H1 (cell line): ENCODE measurements around the gene KCNE3. TPM values are rescaled to one million over a fixed set of nuclear protein-coding genes. Genes with fewer than 3 reads are reported as not detected.

Experiments
- BACH1 ChIP-seq: IDR thresholded peaks from 2 replicates; pipeline ENCODE4 v1.6.1; 2012; ENCODE audit warnings: low read length, improper control_type of control experiment
- CTBP2 ChIP-seq: IDR thresholded peaks from 2 replicates; pipeline ENCODE4 v1.7.0; 2011; ENCODE audit warnings: borderline replicate concordance, mild to moderate bottlenecking, moderate library complexity, mixed read lengths, low read length; ENCODE audit not compliant: insufficient read depth, insufficient read length
- CTCF ChIP-seq, 3 experiments: IDR thresholded peaks; 1 replicate in 2 of 3; 2 replicates in 1 of 3; pipeline versions ENCODE4 v1.5.1 to v1.6.1; 2011; ENCODE audit warnings: low read length in 3 of 3, mild to moderate bottlenecking in 3 of 3, inconsistent platforms in 2 of 3, low read depth in 1 of 3, moderate library complexity in 1 of 3; ENCODE audit not compliant: insufficient read depth in 1 of 3; ENCODE audit errors: control extremely low read depth in 1 of 3
- RAD21 ChIP-seq, 2 experiments: IDR thresholded peaks in 1 of 2; conservative IDR thresholded peaks in 1 of 2; 2 replicates each; pipeline ENCODE4 v1.6.1; 2011; ENCODE audit warnings: low read depth in 2 of 2, low read length in 2 of 2, improper control_type of control experiment in 1 of 2, inconsistent platforms in 1 of 2, mild to moderate bottlenecking in 1 of 2, moderate library complexity in 1 of 2
- polyA plus RNA-seq, 7 experiments: library from polyadenylated mRNA; depleted of rRNA in 3 of 7; stranded (reverse) in 5 of 7; unstranded in 2 of 7; fragments of >200 nt in 5 of 7; fragments of 200-250 nt in 2 of 7; gene quantifications; 1 replicate in 5 of 7; 2 replicates in 1 of 7; 4 replicates in 1 of 7; pipeline versions ENCODE4 v1.2.1 to v1.2.3, GENCODE V29; 2011 to 2013; ENCODE audit warnings: missing spikeins in 2 of 7, mixed read lengths in 2 of 7
- total RNA-seq: library from RNA; stranded (reverse); fragmentation: NEBNext Ultra II Directional; extraction: Animal tissue kit (Norgen Biotek cat#: 25700); gene quantifications from 2 replicates; pipeline ENCODE4 v1.2.1, GENCODE V29; 2021
- TF ChIP-seq, protein P1 (sequence below): fragments of 300-600 bp; sonication (generic); IDR thresholded peaks from 2 replicates; pipeline ENCODE4 v1.7.1; 2012; ENCODE audit warnings: low read length, moderate library complexity, mild to moderate bottlenecking, inconsistent platforms; ENCODE audit not compliant: insufficient replicate concordance

KCNE3 gene
- total and polyA plus RNA-seq, 2 of the 8 experiments (the other 6 are each of a cell fraction or from before 2014, with no cell fraction given): 1.9 to 3.5 TPM

DNA sequence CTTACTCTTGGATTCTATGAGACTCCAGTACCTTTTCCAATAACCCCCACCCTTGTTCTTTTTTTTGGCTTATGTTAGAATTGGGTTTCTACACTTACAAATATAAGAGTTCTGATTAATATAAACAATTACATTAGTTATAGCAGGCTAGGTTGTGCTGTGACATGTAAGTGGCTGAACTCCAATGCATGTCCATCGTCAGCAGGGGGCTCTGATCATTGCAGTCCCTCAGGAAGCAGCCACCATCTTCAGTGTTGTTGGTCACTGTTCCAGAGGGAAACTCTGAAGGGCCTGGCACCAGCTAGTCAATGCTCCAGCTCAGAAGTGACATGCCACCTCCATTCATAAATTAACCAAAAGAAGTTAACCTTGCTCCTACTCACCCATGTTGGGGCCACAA, 20.5 kb upstream of the KCNE3 start (continued):
- TF ChIP-seq, protein P1, sequence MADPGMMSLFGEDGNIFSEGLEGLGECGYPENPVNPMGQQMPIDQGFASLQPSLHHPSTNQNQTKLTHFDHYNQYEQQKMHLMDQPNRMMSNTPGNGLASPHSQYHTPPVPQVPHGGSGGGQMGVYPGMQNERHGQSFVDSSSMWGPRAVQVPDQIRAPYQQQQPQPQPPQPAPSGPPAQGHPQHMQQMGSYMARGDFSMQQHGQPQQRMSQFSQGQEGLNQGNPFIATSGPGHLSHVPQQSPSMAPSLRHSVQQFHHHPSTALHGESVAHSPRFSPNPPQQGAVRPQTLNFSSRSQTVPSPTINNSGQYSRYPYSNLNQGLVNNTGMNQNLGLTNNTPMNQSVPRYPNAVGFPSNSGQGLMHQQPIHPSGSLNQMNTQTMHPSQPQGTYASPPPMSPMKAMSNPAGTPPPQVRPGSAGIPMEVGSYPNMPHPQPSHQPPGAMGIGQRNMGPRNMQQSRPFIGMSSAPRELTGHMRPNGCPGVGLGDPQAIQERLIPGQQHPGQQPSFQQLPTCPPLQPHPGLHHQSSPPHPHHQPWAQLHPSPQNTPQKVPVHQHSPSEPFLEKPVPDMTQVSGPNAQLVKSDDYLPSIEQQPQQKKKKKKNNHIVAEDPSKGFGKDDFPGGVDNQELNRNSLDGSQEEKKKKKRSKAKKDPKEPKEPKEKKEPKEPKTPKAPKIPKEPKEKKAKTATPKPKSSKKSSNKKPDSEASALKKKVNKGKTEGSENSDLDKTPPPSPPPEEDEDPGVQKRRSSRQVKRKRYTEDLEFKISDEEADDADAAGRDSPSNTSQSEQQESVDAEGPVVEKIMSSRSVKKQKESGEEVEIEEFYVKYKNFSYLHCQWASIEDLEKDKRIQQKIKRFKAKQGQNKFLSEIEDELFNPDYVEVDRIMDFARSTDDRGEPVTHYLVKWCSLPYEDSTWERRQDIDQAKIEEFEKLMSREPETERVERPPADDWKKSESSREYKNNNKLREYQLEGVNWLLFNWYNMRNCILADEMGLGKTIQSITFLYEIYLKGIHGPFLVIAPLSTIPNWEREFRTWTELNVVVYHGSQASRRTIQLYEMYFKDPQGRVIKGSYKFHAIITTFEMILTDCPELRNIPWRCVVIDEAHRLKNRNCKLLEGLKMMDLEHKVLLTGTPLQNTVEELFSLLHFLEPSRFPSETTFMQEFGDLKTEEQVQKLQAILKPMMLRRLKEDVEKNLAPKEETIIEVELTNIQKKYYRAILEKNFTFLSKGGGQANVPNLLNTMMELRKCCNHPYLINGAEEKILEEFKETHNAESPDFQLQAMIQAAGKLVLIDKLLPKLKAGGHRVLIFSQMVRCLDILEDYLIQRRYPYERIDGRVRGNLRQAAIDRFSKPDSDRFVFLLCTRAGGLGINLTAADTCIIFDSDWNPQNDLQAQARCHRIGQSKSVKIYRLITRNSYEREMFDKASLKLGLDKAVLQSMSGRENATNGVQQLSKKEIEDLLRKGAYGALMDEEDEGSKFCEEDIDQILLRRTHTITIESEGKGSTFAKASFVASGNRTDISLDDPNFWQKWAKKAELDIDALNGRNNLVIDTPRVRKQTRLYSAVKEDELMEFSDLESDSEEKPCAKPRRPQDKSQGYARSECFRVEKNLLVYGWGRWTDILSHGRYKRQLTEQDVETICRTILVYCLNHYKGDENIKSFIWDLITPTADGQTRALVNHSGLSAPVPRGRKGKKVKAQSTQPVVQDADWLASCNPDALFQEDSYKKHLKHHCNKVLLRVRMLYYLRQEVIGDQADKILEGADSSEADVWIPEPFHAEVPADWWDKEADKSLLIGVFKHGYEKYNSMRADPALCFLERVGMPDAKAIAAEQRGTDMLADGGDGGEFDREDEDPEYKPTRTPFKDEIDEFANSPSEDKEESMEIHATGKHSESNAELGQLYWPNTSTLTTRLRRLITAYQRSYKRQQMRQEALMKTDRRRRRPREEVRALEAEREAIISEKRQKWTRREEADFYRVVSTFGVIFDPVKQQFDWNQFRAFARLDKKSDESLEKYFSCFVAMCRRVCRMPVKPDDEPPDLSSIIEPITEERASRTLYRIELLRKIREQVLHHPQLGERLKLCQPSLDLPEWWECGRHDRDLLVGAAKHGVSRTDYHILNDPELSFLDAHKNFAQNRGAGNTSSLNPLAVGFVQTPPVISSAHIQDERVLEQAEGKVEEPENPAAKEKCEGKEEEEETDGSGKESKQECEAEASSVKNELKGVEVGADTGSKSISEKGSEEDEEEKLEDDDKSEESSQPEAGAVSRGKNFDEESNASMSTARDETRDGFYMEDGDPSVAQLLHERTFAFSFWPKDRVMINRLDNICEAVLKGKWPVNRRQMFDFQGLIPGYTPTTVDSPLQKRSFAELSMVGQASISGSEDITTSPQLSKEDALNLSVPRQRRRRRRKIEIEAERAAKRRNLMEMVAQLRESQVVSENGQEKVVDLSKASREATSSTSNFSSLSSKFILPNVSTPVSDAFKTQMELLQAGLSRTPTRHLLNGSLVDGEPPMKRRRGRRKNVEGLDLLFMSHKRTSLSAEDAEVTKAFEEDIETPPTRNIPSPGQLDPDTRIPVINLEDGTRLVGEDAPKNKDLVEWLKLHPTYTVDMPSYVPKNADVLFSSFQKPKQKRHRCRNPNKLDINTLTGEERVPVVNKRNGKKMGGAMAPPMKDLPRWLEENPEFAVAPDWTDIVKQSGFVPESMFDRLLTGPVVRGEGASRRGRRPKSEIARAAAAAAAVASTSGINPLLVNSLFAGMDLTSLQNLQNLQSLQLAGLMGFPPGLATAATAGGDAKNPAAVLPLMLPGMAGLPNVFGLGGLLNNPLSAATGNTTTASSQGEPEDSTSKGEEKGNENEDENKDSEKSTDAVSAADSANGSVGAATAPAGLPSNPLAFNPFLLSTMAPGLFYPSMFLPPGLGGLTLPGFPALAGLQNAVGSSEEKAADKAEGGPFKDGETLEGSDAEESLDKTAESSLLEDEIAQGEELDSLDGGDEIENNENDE: no peak
- peak; percentile 29 to 43 (median 42) for TF ChIP-seq CTCF (IDR thresholded peaks at IDR 0.05; ENCODE audit: control extremely low read depth in 1 of 3, insufficient read depth in 1 of 3, low read depth in 1 of 3, low read length in 3 of 3)
- TF ChIP-seq RAD21 (IDR thresholded peaks at IDR 0.05 in 1 of 2, conservative IDR thresholded peaks at IDR 0.05 in 1 of 2; ENCODE audit: low read depth in 2 of 2, low read length in 2 of 2): peak; percentile 15 to 44; a peak in 2 of 4 replicates
- TF ChIP-seq BACH1: no peak
- TF ChIP-seq CTBP2: no peak
